ENCODE measurements around the gene PLXNA1.

Gene PLXNA1

GRCh38 chr3:126982471-126983175 is at the start of gene PLXNA1:
TSS of gene PLXNA1 (plus strand) at chr3:126983115. CDS start at chr3:126988594, 5,479 bp downstream.
- DNase-seq: peak; percentile 78 to 81

GRCh38 chr3:126934031-126934531 is 48.8 kb upstream of the PLXNA1 start:
- no peak for DNase-seq

GRCh38 chr3:126934991-126935390 is 47.9 kb upstream of the PLXNA1 start:
- DNase-seq: no peak

GRCh38 chr3:126935756-126936509 is 47.0 kb upstream of the PLXNA1 start:
- no peak for DNase-seq

- DNase-seq: no peak
Measured at GRCh38 chr3:126936853-126937425, 46.0 kb upstream of the PLXNA1 start.

GRCh38 chr3:126937533-126937932 is 45.4 kb upstream of the PLXNA1 start:
- no peak for DNase-seq

- DNase-seq: no peak
Measured at GRCh38 chr3:126937973-126938372, 44.9 kb upstream of the PLXNA1 start.

GRCh38 chr3:126938520-126939337 is 44.2 kb upstream of the PLXNA1 start:
- no peak for DNase-seq

GRCh38 chr3:126939338-126939718 is 43.6 kb upstream of the PLXNA1 start:
- DNase-seq: no peak

GRCh38 chr3:126939733-126940132 is 43.2 kb upstream of the PLXNA1 start:
- no peak for DNase-seq

- no peak for DNase-seq
Measured at GRCh38 chr3:126941721-126942270, 41.1 kb upstream of the PLXNA1 start.

- DNase-seq: no peak
Measured at GRCh38 chr3:126944089-126944965, 38.6 kb upstream of the PLXNA1 start.

- no peak for DNase-seq
Measured at GRCh38 chr3:126945171-126945721, 37.7 kb upstream of the PLXNA1 start.

- no peak for DNase-seq
Measured at GRCh38 chr3:126945891-126946290, 37.0 kb upstream of the PLXNA1 start.

- no peak for DNase-seq
Measured at GRCh38 chr3:126946405-126946804, 36.5 kb upstream of the PLXNA1 start.

- DNase-seq: no peak
Measured at GRCh38 chr3:126947429-126947828, 35.5 kb upstream of the PLXNA1 start.

GRCh38 chr3:126948980-126949535 is 33.9 kb upstream of the PLXNA1 start:
- DNase-seq: no peak

GRCh38 chr3:126951561-126951960 is 31.4 kb upstream of the PLXNA1 start:
- no peak for DNase-seq

- DNase-seq: no peak
Measured at GRCh38 chr3:126952261-126952982, 30.5 kb upstream of the PLXNA1 start.

- DNase-seq: no peak
Measured at GRCh38 chr3:126952983-126953660, 29.8 kb upstream of the PLXNA1 start.
